Endometrial microvascular endothelial cells (primary cell): ENCODE results near the gene EGFL7. TPM values are rescaled to one million over a fixed set of nuclear protein-coding genes. Genes with fewer than 3 reads are reported as not detected.
"Not testable (repeated sequence)": the region's sequence is repeated elsewhere in the genome, so short reads cannot be mapped to it uniquely, and the experiment has no call there.

Experiments
- in situ Hi-C: cut with HindIII; loops from 2 replicates; pipeline ENCODE4 v1.10.0; 2017; ENCODE audit warnings: low sequenced_read_pairs, low pct_unique_long_range_greater_than_20kb; ENCODE audit errors: inconsistent ontology term
- total RNA-seq: library from RNA; depleted of rRNA; stranded (reverse); fragments of >200 nt; gene quantifications from one replicate; pipeline ENCODE4 v1.2.3, GENCODE V29; 2015; ENCODE audit errors: inconsistent ontology term

EGFL7 gene
- total RNA-seq, 1 donor from 2014 or later: 1,333 TPM

GRCh38 chr9:136703276-136703860 is 40.7 kb downstream of the EGFL7 start:
- in situ Hi-C loops: no loop called here

- in situ Hi-C loops: not testable (repeated sequence)
Measured at GRCh38 chr9:136704741-136705140, 42.0 kb downstream of the EGFL7 start.

GRCh38 chr9:136705564-136705963 is 42.8 kb downstream of the EGFL7 start:
- in situ Hi-C loops: no loop called here

GRCh38 chr9:136707011-136707410 is 44.3 kb downstream of the EGFL7 start:
- in situ Hi-C loops: no loop called here

GRCh38 chr9:136707849-136708517 is 45.3 kb downstream of the EGFL7 start:
- in situ Hi-C loops: no loop called here

GRCh38 chr9:136709454-136710109 is 46.9 kb downstream of the EGFL7 start:
- in situ Hi-C loops: no loop called here

- in situ Hi-C loops: no loop called here
Measured at GRCh38 chr9:136710543-136710942, 47.8 kb downstream of the EGFL7 start.

GRCh38 chr9:136711219-136711648 is 48.5 kb downstream of the EGFL7 start:
- in situ Hi-C loops: not testable (repeated sequence)

GRCh38 chr9:136711751-136712689 is 49.3 kb downstream of the EGFL7 start, which contains the start of gene DIPK1B:
TSS of gene DIPK1B (plus strand) at chr9:136712572. CDS start at chr9:136712666, 94 bp downstream.
- in situ Hi-C loops: no loop called here

GRCh38 chr9:136712690-136713544 is 50.2 kb downstream of the EGFL7 start:
- in situ Hi-C loops: no loop called here

GRCh38 chr9:136713550-136713949 is 50.8 kb downstream of the EGFL7 start:
- in situ Hi-C loops: no loop called here

- in situ Hi-C loops: no loop called here
Measured at GRCh38 chr9:136714096-136714892, 51.6 kb downstream of the EGFL7 start.

GRCh38 chr9:136714893-136715274 is 52.2 kb downstream of the EGFL7 start:
- in situ Hi-C loops: no loop called here

- in situ Hi-C loops: no loop called here
Measured at GRCh38 chr9:136717399-136717798, 54.7 kb downstream of the EGFL7 start.

GRCh38 chr9:136718345-136719194 is 55.9 kb downstream of the EGFL7 start:
- in situ Hi-C loops: no loop called here

GRCh38 chr9:136719195-136719880 is 56.6 kb downstream of the EGFL7 start:
- in situ Hi-C loops: no loop called here
